Neural progenitor cell (in vitro differentiated cells): ENCODE measurements around the gene MMS22L.

Experiments used
- EZH2 ChIP-seq: fragments of 200-600 bp; sonication (generic); IDR thresholded peaks from 2 replicates; pipeline ENCODE4 v1.6.1; 2017; ENCODE audit warnings: antibody characterized with exemption, mild to moderate bottlenecking, moderate library complexity
- EZH2phosphoT487 ChIP-seq: fragments of 200-600 bp; sonication (generic); IDR thresholded peaks from 2 replicates; pipeline ENCODE4 v1.6.1; 2017; ENCODE audit warnings: antibody characterized with exemption
- TF ChIP-seq, protein P1 (sequence below): fragments of 200-600 bp; sonication (generic); IDR thresholded peaks from 2 replicates; pipeline ENCODE4 v1.5.1; 2017; ENCODE audit warnings: antibody characterized with exemption, mild to moderate bottlenecking

GRCh38 chr6:97289332-97289731, 6.3 kb upstream of the MMS22L start:
- TF ChIP-seq, protein P1, sequence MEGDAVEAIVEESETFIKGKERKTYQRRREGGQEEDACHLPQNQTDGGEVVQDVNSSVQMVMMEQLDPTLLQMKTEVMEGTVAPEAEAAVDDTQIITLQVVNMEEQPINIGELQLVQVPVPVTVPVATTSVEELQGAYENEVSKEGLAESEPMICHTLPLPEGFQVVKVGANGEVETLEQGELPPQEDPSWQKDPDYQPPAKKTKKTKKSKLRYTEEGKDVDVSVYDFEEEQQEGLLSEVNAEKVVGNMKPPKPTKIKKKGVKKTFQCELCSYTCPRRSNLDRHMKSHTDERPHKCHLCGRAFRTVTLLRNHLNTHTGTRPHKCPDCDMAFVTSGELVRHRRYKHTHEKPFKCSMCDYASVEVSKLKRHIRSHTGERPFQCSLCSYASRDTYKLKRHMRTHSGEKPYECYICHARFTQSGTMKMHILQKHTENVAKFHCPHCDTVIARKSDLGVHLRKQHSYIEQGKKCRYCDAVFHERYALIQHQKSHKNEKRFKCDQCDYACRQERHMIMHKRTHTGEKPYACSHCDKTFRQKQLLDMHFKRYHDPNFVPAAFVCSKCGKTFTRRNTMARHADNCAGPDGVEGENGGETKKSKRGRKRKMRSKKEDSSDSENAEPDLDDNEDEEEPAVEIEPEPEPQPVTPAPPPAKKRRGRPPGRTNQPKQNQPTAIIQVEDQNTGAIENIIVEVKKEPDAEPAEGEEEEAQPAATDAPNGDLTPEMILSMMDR: no peak
- TF ChIP-seq EZH2: no peak
- TF ChIP-seq EZH2phosphoT487: no peak
